ENCODE measurements around the gene CADPS. TPM values are rescaled to one million over a fixed set of nuclear protein-coding genes. Genes with fewer than 3 reads are reported as not detected.
A peak's percentile ranks its signal among the peaks of the same experiment; 100 is the strongest.

The CADPS gene
- total and polyA plus RNA-seq, 2 experiments from 2014 or later, result 2.8 to 8.1 TPM

DNA sequence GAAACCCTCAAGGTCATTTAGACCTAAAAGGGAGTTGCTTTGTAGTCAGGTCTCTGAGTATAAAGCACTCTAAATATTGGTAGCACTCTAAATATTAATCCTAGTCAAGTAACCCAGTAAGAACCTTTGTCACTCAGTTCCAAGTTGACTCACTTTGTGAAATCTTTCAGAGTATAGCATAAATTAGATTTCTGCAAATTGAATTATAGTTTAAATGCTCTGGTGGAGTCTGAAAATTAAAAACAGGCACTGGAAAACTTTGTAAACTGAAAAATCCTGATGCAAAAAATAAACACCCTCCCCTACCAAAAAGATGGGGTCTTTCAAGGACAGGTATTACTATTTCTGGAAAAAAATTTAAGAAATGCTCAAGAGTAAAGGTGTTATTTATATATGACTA, 305.6 kb downstream of the CADPS start:
- H4K20me1 ChIP-seq (ENCODE audit: insufficient read depth, poor library complexity, severe bottlenecking), result no peaks in the 10 kb centered on the region
- no peaks in the 10 kb centered on the region for H3K9me2 ChIP-seq (replicated peaks; ENCODE audit: insufficient read depth)
- no peaks in the 10 kb centered on the region for H3K79me2 ChIP-seq
- TF ChIP-seq, protein P1, sequence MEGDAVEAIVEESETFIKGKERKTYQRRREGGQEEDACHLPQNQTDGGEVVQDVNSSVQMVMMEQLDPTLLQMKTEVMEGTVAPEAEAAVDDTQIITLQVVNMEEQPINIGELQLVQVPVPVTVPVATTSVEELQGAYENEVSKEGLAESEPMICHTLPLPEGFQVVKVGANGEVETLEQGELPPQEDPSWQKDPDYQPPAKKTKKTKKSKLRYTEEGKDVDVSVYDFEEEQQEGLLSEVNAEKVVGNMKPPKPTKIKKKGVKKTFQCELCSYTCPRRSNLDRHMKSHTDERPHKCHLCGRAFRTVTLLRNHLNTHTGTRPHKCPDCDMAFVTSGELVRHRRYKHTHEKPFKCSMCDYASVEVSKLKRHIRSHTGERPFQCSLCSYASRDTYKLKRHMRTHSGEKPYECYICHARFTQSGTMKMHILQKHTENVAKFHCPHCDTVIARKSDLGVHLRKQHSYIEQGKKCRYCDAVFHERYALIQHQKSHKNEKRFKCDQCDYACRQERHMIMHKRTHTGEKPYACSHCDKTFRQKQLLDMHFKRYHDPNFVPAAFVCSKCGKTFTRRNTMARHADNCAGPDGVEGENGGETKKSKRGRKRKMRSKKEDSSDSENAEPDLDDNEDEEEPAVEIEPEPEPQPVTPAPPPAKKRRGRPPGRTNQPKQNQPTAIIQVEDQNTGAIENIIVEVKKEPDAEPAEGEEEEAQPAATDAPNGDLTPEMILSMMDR (IDR thresholded peaks at IDR 0.05; ENCODE audit: poor library complexity), result no peak
- no peak for TF ChIP-seq EZH2phosphoT487 (IDR thresholded peaks at IDR 0.05; ENCODE audit: low read depth, severe bottlenecking, unreplicated experiment)
- no peak for TF ChIP-seq EZH2 (IDR thresholded peaks at IDR 0.05; ENCODE audit: borderline replicate concordance)
- no peak overlapping the region for H3K4me3 ChIP-seq
- no peak overlapping the region for H2AFZ ChIP-seq
- no peaks in the 10 kb centered on the region for H3K36me3 ChIP-seq (replicated peaks; ENCODE audit: insufficient read depth, low read depth)
- no peaks in the 10 kb centered on the region for H3K4me1 ChIP-seq (ENCODE audit: insufficient read depth)
- no peaks in the 10 kb centered on the region for H3K9me3 ChIP-seq (ENCODE audit: low read depth)
- no peak overlapping the region for H3K4me2 ChIP-seq
- no peak for DNase-seq (ENCODE audit: low spot score)
- H3K27me3 ChIP-seq, result no peaks in the 10 kb centered on the region
- no peak overlapping the region for H3K27ac ChIP-seq

DNA sequence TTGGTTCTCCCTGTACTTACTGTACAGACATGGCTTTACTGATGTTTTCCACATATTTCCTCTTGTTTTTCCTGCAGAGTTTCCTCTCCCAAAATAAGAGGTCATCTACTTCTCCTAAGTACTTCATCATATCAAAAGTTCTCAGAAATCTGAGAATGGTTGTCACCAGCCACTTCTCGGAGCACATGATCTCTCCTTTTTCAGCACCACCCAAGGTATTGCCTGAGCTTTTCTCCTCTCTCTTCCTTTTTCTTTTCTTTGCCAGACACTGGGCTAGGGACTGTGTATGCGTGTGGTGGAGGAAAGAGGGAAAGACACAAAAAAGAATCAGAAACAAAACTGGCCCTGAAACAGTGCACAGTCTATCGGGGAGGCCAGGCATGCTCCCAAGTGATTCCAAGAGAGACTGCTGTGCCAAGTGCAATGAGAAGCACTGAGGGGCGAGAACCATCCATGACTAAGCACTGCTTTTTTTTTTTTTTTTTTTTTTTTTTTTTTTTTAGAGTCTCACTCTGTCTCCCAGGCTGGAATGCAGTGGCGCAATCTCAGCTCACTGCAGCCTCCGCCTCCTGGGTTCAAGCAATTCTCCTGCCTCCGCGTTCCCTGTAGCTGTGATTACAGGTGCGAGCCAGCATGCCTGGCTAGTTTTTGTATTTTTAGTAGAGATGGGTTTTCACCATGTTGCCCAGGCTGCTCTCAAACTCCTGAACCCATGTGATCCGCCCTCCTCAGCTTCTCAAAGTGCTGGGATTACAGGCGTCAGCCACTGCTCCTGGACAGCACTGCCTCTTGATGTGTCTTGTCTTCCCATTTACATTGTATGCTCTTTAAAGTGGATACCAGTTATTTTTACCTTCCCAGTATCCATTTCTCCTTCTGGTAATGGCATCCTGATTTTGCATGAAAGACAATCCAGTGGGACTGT, 307.9 kb downstream of the CADPS start:
- no peaks in the 10 kb centered on the region for H3K4me1 ChIP-seq (ENCODE audit: insufficient read depth)
- no peaks in the 10 kb centered on the region for H4K20me1 ChIP-seq (ENCODE audit: insufficient read depth, poor library complexity, severe bottlenecking)
- no peaks in the 10 kb centered on the region for H3K36me3 ChIP-seq (replicated peaks; ENCODE audit: insufficient read depth, low read depth)
- H3K4me3 ChIP-seq, result no peak overlapping the region
- H3K27ac ChIP-seq, result no peak overlapping the region
- H3K9me3 ChIP-seq (ENCODE audit: low read depth), result no peaks in the 10 kb centered on the region
- H3K27me3 ChIP-seq, result no peaks in the 10 kb centered on the region
- 83% methylated on average over 11 of the region's 11 CpGs for WGBS (ENCODE audit: low lambda C conversion rate, missing lambda C conversion rate)
- H3K4me2 ChIP-seq, result no peak overlapping the region
- H3K79me2 ChIP-seq, result no peaks in the 10 kb centered on the region
- H2AFZ ChIP-seq, result no peak overlapping the region
- peak; percentile 29 for DNase-seq (ENCODE audit: low spot score)
- TF ChIP-seq EZH2 (IDR thresholded peaks at IDR 0.05; ENCODE audit: borderline replicate concordance) (no peak), EZH2phosphoT487 (IDR thresholded peaks at IDR 0.05; ENCODE audit: low read depth, severe bottlenecking, unreplicated experiment) (no peak)
- TF ChIP-seq, protein P1 (IDR thresholded peaks at IDR 0.05; ENCODE audit: poor library complexity), result no peak
- H3K9me2 ChIP-seq (replicated peaks; ENCODE audit: insufficient read depth), result no peaks in the 10 kb centered on the region

DNA sequence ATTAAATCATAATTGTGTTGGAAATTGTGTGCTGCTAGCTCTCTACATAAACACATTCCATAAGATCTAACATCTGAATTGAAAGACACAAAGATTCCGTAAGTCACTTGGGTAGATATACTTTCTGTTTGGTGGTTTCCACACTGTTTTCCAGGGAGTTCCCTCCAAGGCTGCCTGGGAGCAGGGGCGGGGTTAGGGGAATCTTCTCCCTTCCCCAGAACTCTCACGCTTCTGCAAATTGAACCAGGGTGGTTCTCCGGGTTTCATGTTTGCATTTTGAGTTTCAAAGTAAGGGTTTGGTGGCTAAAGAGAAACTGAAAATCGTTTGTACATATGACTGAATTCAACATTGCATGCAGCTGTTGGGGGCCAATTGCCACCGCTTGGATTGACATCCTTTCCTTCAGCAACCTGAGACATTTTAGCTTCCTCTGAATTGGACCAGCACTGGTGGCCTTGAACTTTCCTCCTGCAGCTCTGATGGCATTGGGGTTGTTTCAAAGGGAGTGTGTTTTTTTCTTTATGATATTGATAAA, 309.1 kb downstream of the CADPS start:
- TF ChIP-seq EZH2 (IDR thresholded peaks at IDR 0.05; ENCODE audit: borderline replicate concordance) (no peak), EZH2phosphoT487 (IDR thresholded peaks at IDR 0.05; ENCODE audit: low read depth, severe bottlenecking, unreplicated experiment) (no peak)
- TF ChIP-seq, protein P1 (IDR thresholded peaks at IDR 0.05; ENCODE audit: poor library complexity), result no peak
- H3K4me2 ChIP-seq, result no peak overlapping the region

More for the DNA sequence above, 309.1 kb downstream of the CADPS start:
- no peaks in the 10 kb centered on the region for H3K4me1 ChIP-seq (ENCODE audit: insufficient read depth)
- H3K9me3 ChIP-seq (ENCODE audit: low read depth), result no peaks in the 10 kb centered on the region
- H3K27ac ChIP-seq, result no peak overlapping the region
- no peaks in the 10 kb centered on the region for H4K20me1 ChIP-seq (ENCODE audit: insufficient read depth, poor library complexity, severe bottlenecking)
- H3K79me2 ChIP-seq, result no peaks in the 10 kb centered on the region
- H3K4me3 ChIP-seq, result no peak overlapping the region
- no peaks in the 10 kb centered on the region for H3K36me3 ChIP-seq (replicated peaks; ENCODE audit: insufficient read depth, low read depth)
- no peak for DNase-seq (ENCODE audit: low spot score)
- H3K9me2 ChIP-seq (replicated peaks; ENCODE audit: insufficient read depth), result no peaks in the 10 kb centered on the region
- H3K27me3 ChIP-seq, result no peaks in the 10 kb centered on the region
- WGBS (ENCODE audit: low lambda C conversion rate, missing lambda C conversion rate), result 82% methylated on average over 6 of the region's 6 CpGs
- no peak overlapping the region for H2AFZ ChIP-seq

All from hepatocyte (in vitro differentiated cells).